Measurements from ENCODE around the gene CMC4. TPM values are rescaled to one million over a fixed set of nuclear protein-coding genes. Genes with fewer than 3 reads are reported as not detected.
A peak's percentile ranks its signal among the peaks of the same experiment; 100 is the strongest.

The CMC4 gene
- total and polyA plus RNA-seq, 7 experiments from 2014 or later, result 3.1 to 22.9 (median 6.0) TPM

DNA sequence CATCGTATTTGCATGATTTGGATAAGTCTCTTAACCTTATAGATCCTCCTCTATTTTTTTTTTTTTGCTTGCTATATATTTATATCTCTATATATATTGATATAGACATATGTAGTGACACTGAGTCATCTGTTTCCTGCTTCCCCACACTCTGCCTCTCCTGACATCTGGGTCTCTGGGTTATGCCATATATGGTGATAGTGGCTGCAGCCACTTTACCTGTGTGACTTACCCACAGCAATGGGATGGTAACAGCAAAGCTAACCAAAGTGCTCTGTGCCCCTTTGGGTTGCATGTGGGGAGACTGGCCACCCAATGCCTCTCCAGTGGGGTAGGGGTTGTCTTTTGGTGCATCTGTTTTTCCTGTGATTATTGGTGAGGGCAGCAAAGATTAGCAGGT, 14.5 kb downstream of the CMC4 start:
- no peaks in the 10 kb centered on the region for H3K9me3 Mint-ChIP-seq
- H3K27ac Mint-ChIP-seq, result peak overlapping the region in 6 of 9 donors; percentile 23 to 75 (median 56)
- H3K27me3 Mint-ChIP-seq, result no peaks in the 10 kb centered on the region
- DNase-seq, result no peak
- peak overlapping the region in 6 of 10 donors; percentile 27 to 81 (median 74) for H3K4me3 Mint-ChIP-seq
- no peaks in the 10 kb centered on the region for H3K9me3 ChIP-seq (ENCODE audit: control insufficient read depth in 2 of 3, low read length in 3 of 3)
- no peak for ATAC-seq
- intact Hi-C loops (cut with micrococcal nuclease), result loop anchor here (2.0 kb wide), 3 partner anchors 14 to 30 kb away; partner anchors contain the start of genes BRCC3 (in 2 of the 2), CMC4 (in 2 of the 2), FUNDC2 (in 2 of the 2) and MTCP1 (in 2 of the 2)
- POLR2A ChIA-PET, result interaction anchor here (0.6 to 1.4 kb wide), 4 partner anchors 11 to 76 kb away, joined by 3 to 6 read pairs (median 4); partner anchors contain the start of gene FUNDC2
- H3K36me3 Mint-ChIP-seq, result peaks cover 0 to 11% (median 0%) of the 10 kb centered on the region in 5 donors
- H3K27me3 ChIP-seq (ENCODE audit: control insufficient read depth in 2 of 2, insufficient read depth in 2 of 2, low read length in 2 of 2), result no peaks in the 10 kb centered on the region
- CTCF ChIA-PET, result interaction anchor here (1.0 to 1.4 kb wide), 7 partner anchors 8 to 139 kb away, joined by 3 to 8 read pairs (median 4); no protein-coding TSS in a partner anchor
- H3K27ac ChIP-seq (ENCODE audit: low read depth, low read length), result peak overlapping the region; percentile 30
- peaks cover 0 to 36% (median 27%) of the 10 kb centered on the region in 7 donors for H3K4me1 Mint-ChIP-seq
- H3K4me1 ChIP-seq (ENCODE audit: control insufficient read depth in 2 of 2, insufficient read depth in 2 of 2, low read length in 2 of 2), result peaks cover 0 to 5% of the 10 kb centered on the region in 2 donors
- H3K4me3 ChIP-seq (ENCODE audit: low read length), result no peak overlapping the region
- peaks cover 0 to 13% (median 0%) of the 10 kb centered on the region in 3 experiments for H3K36me3 ChIP-seq (ENCODE audit: control insufficient read depth in 2 of 3, insufficient read depth in 3 of 3, low read length in 3 of 3)

DNA sequence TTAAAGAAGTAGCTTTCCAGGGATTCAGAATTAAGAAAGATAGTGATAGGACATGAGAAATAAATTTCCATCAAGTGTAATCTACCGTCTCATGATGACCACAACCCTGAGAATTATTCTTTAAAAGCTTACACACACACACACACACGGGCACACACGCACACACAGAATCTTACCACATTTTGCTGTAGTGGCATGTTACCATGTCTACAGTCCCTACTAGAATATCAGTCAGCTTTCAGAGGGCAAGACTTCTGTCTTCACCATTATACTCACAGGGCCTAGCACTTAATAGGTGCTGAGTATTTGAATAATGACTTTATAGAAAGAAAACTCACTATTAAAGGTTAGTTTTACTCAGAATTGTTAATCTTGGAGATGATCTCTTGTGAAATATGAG, 15.4 kb downstream of the CMC4 start:
- no peak for ATAC-seq
- Histone ChIP-seq H3K4me1 (ENCODE audit: control insufficient read depth in 2 of 2, insufficient read depth in 2 of 2, low read length in 2 of 2) (peaks cover 0 to 5% of the 10 kb centered on the region in 2 donors), H3K9me3 (ENCODE audit: control insufficient read depth in 2 of 3, low read length in 3 of 3) (no peaks in the 10 kb centered on the region), H3K27ac (ENCODE audit: low read depth, low read length) (no peak overlapping the region), H3K27me3 (ENCODE audit: control insufficient read depth in 2 of 2, insufficient read depth in 2 of 2, low read length in 2 of 2) (no peaks in the 10 kb centered on the region), H3K36me3 (ENCODE audit: control insufficient read depth in 2 of 3, insufficient read depth in 3 of 3, low read length in 3 of 3) (peaks cover 0 to 13% (median 0%) of the 10 kb centered on the region in 3 experiments), H3K4me3 (ENCODE audit: low read length) (no peak overlapping the region)
- Mint-ChIP-seq H3K4me1 (peaks cover 0 to 46% (median 37%) of the 10 kb centered on the region in 7 donors), H3K27ac (peak overlapping the region in 1 of 9 donors; percentile 42), H3K9me3 (no peaks in the 10 kb centered on the region), H3K36me3 (peaks cover 0 to 13% (median 0%) of the 10 kb centered on the region in 5 donors), H3K27me3 (no peaks in the 10 kb centered on the region), H3K4me3 (no peak overlapping the region)
- intact Hi-C loops (cut with micrococcal nuclease), result no loop called here
- POLR2A ChIA-PET, result interaction anchor here (1.0 kb wide), 1 partner anchor 28 kb away, joined by 3 read pairs; the partner anchor contains the start of gene FUNDC2
- CTCF ChIA-PET, result interaction anchor here (0.9 kb wide), 1 partner anchor 12 kb away, joined by 3 read pairs; no protein-coding TSS in a partner anchor
- DNase-seq, result no peak

DNA sequence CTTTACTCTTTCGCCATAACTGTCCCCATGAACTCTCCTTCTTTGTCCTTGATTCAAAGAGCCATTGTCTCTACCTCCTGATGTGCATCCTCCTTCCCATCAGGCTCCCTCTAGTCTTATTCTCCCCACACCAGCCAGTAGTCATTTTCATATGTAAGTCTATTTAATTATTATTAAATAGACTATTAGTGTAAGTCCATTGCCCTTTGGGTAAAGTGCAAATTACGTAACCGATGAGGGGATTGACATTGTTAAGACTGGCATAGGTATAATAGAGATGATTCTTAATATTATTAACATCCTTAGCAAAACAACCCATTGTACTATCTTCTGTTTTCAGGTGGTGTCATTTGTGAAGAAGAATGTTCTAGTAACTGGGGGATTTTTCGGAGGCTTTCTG, 16.7 kb downstream of the CMC4 start:
- Mint-ChIP-seq H3K4me3 (no peak overlapping the region), H3K27me3 (no peaks in the 10 kb centered on the region), H3K27ac (peak overlapping the region in 2 of 9 donors; percentile 18 to 89), H3K36me3 (peaks cover 0 to 13% (median 0%) of the 10 kb centered on the region in 5 donors), H3K9me3 (no peaks in the 10 kb centered on the region), H3K4me1 (peaks cover 2 to 58% (median 45%) of the 10 kb centered on the region in 7 donors)
- Histone ChIP-seq H3K4me1 (ENCODE audit: control insufficient read depth in 2 of 2, insufficient read depth in 2 of 2, low read length in 2 of 2) (peaks cover 0 to 5% of the 10 kb centered on the region in 2 donors), H3K27me3 (ENCODE audit: control insufficient read depth in 2 of 2, insufficient read depth in 2 of 2, low read length in 2 of 2) (no peaks in the 10 kb centered on the region), H3K9me3 (ENCODE audit: control insufficient read depth in 2 of 3, low read length in 3 of 3) (no peaks in the 10 kb centered on the region), H3K36me3 (ENCODE audit: control insufficient read depth in 2 of 3, insufficient read depth in 3 of 3, low read length in 3 of 3) (peaks cover 0 to 13% (median 0%) of the 10 kb centered on the region in 3 experiments), H3K27ac (ENCODE audit: low read depth, low read length) (no peak overlapping the region), H3K4me3 (ENCODE audit: low read length) (no peak overlapping the region)
- ChIA-PET POLR2A (no interaction called here), CTCF (no interaction called here)
- ATAC-seq, result no peak
- intact Hi-C loops (cut with micrococcal nuclease), result no loop called here
- DNase-seq, result no peak

DNA sequence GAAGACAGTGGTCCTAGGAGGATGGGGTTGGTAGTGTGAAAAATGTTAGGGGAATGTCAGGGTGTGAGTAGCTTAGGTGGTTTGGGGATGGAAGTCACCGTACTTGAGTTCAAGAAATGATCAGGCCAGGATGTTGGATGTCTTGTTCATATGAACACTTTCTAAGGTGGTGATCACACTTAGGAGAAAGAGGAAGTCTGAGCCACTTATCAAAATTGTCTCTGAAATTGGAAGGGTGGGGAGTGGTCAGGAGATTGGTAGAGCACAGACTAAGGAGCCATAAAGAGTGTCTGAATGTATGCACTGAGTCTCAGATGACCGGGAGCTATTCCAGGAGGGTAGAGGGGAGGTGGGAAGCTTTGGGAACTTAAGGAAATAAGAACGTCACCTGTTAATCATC, 17.3 kb downstream of the CMC4 start:
- no peak overlapping the region for H3K4me3 Mint-ChIP-seq
- peak overlapping the region in 5 of 9 donors; percentile 22 to 89 (median 75) for H3K27ac Mint-ChIP-seq
- H3K27me3 Mint-ChIP-seq, result no peaks in the 10 kb centered on the region
- H3K4me1 ChIP-seq (ENCODE audit: control insufficient read depth in 2 of 2, insufficient read depth in 2 of 2, low read length in 2 of 2), result peaks cover 0 to 5% of the 10 kb centered on the region in 2 donors
- no peak overlapping the region for H3K4me3 ChIP-seq (ENCODE audit: low read length)
- H3K36me3 ChIP-seq (ENCODE audit: control insufficient read depth in 2 of 3, insufficient read depth in 3 of 3, low read length in 3 of 3), result peaks cover 0 to 13% (median 0%) of the 10 kb centered on the region in 3 experiments
- DNase-seq (no peak), ATAC-seq (no peak)
- H3K27ac ChIP-seq (ENCODE audit: low read depth, low read length), result no peak overlapping the region
- no peaks in the 10 kb centered on the region for H3K9me3 Mint-ChIP-seq
- H3K36me3 Mint-ChIP-seq, result peaks cover 0 to 13% (median 0%) of the 10 kb centered on the region in 5 donors
- H3K27me3 ChIP-seq (ENCODE audit: control insufficient read depth in 2 of 2, insufficient read depth in 2 of 2, low read length in 2 of 2), result no peaks in the 10 kb centered on the region
- intact Hi-C loops (cut with micrococcal nuclease), result no loop called here
- no peaks in the 10 kb centered on the region for H3K9me3 ChIP-seq (ENCODE audit: control insufficient read depth in 2 of 3, low read length in 3 of 3)
- CTCF ChIA-PET, result no interaction called here
- POLR2A ChIA-PET, result interaction anchor here (0.6 kb wide), 1 partner anchor 90 kb away, joined by 3 read pairs; no protein-coding TSS in a partner anchor
- peaks cover 5 to 64% (median 51%) of the 10 kb centered on the region in 7 donors for H3K4me1 Mint-ChIP-seq

DNA sequence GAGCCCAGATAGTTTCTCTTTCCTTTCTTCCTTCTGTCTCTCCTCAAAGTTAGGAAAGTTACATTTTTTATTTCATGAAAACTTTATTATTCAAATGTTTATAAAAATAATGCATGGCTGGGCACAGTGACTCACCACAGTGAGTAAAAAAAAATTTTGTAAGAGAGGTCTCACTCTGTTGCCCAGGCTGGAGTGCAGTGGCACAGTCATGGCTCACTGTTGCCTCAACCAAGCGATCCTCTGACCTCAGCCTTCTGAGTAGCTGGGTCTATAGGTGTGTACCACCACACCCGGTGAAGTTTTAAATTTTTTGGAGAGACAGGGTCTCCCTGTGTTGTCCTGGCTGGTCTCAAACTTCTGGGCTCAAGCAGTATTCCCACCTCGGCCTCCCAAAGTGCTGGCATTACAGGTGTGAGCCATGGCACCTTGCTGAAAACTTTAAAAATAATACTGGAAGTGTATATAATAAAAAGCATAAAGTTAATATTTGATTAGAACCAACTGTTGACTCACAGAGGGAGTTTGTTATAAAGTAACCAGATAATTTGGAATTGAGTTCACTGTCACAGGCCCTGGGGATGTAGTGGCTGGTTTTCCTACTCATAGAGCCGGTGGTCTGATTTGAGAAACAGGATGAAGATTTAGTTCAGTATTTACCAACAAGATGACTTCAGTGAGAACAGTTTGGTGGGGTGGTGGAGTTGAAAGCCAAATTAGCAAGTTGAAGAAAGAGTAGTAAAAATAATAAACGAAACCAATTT, 18.0 kb downstream of the CMC4 start:
- peaks cover 5 to 71% (median 53%) of the 10 kb centered on the region in 7 donors for H3K4me1 Mint-ChIP-seq

DNA sequence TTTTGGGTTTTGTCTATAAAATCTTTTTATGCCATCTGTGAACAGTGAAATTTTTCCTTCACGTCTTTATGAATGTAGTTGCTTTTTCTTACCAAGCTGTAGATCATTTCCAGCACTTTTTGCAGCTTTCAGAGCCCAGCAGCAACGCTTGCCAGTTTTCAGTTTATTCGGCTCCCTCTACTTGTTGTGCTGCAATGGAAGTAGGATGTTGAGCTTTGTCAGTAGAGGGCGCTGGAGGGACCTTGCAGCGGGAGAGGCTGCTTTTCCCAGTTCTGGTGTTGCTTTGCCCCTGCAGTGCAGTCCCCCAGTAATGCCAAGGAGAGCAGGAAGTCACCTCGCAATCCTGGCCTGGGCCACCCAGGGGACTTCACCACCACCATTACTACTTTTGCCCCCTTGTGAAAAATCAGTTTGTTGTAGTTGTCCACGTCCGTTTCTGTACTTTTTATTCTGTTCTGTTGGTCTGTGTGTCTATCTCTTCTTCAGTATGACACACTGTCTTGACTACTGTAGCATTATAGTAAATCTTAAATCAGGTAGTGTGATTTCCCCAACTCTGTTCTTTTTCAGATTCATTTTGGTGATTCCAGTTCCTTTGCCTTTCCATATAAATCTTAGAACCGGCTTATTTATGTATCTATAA, 21.8 kb downstream of the CMC4 start:
- Histone ChIP-seq H3K4me3 (ENCODE audit: low read length) (no peak overlapping the region), H3K4me1 (ENCODE audit: control insufficient read depth in 2 of 2, insufficient read depth in 2 of 2, low read length in 2 of 2) (no peaks in the 10 kb centered on the region), H3K27me3 (ENCODE audit: control insufficient read depth in 2 of 2, insufficient read depth in 2 of 2, low read length in 2 of 2) (no peaks in the 10 kb centered on the region), H3K36me3 (ENCODE audit: control insufficient read depth in 2 of 3, insufficient read depth in 3 of 3, low read length in 3 of 3) (peaks cover 0 to 20% (median 3%) of the 10 kb centered on the region in 3 experiments), H3K27ac (ENCODE audit: low read depth, low read length) (peak overlapping the region; percentile 48), H3K9me3 (ENCODE audit: control insufficient read depth in 2 of 3, low read length in 3 of 3) (no peaks in the 10 kb centered on the region)
- Mint-ChIP-seq H3K27me3 (no peaks in the 10 kb centered on the region), H3K36me3 (peaks cover 0 to 13% (median 0%) of the 10 kb centered on the region in 5 donors), H3K27ac (peak overlapping the region in 8 of 9 donors; percentile 41 to 91 (median 78)), H3K9me3 (no peaks in the 10 kb centered on the region), H3K4me1 (peaks cover 7 to 63% (median 42%) of the 10 kb centered on the region in 7 donors), H3K4me3 (peak overlapping the region in 4 of 10 donors; percentile 4 to 31 (median 11))
- ChIA-PET POLR2A (interaction anchor here (0.9 kb wide), 1 partner anchor 27 kb away, joined by 3 read pairs; no protein-coding TSS in a partner anchor), CTCF (interaction anchor here (0.7 to 1.3 kb wide), 4 partner anchors 8 to 192 kb away, joined by 3 read pairs; partner anchors contain the start of gene FUNDC2)
- DNase-seq (peak in 7 of 9 donors; percentile 28 to 59 (median 52)), ATAC-seq (peak; percentile 66)
- intact Hi-C loops (cut with micrococcal nuclease), result loop anchor here in 1 of 2 donors (1.0 to 2.0 kb wide), 2 partner anchors 23 to 772 kb away; partner anchors contain the start of gene FUNDC2

More for the DNA sequence above, 18.0 kb downstream of the CMC4 start:
- no peak overlapping the region for H3K4me3 Mint-ChIP-seq
- POLR2A ChIA-PET, result no interaction called here
- no peaks in the 10 kb centered on the region for H3K27me3 Mint-ChIP-seq
- intact Hi-C loops (cut with micrococcal nuclease), result no loop called here
- no peaks in the 10 kb centered on the region for H3K9me3 Mint-ChIP-seq
- H3K27ac ChIP-seq (ENCODE audit: low read depth, low read length), result no peak overlapping the region
- H3K36me3 ChIP-seq (ENCODE audit: control insufficient read depth in 2 of 3, insufficient read depth in 3 of 3, low read length in 3 of 3), result peaks cover 0 to 13% (median 0%) of the 10 kb centered on the region in 3 experiments
- ATAC-seq, result no peak
- H3K4me1 ChIP-seq (ENCODE audit: control insufficient read depth in 2 of 2, insufficient read depth in 2 of 2, low read length in 2 of 2), result peaks cover 0 to 5% of the 10 kb centered on the region in 2 donors
- no peak overlapping the region for H3K4me3 ChIP-seq (ENCODE audit: low read length)
- H3K27ac Mint-ChIP-seq, result peak overlapping the region in 6 of 9 donors; percentile 22 to 89 (median 56)
- CTCF ChIA-PET, result no interaction called here
- no peaks in the 10 kb centered on the region for H3K27me3 ChIP-seq (ENCODE audit: control insufficient read depth in 2 of 2, insufficient read depth in 2 of 2, low read length in 2 of 2)
- no peaks in the 10 kb centered on the region for H3K9me3 ChIP-seq (ENCODE audit: control insufficient read depth in 2 of 3, low read length in 3 of 3)
- peaks cover 0 to 13% (median 0%) of the 10 kb centered on the region in 5 donors for H3K36me3 Mint-ChIP-seq
- no peak for DNase-seq
